GM23338 (cell line): Measurements from ENCODE around the gene KCNJ6. TPM values are rescaled to one million over a fixed set of nuclear protein-coding genes. Genes with fewer than 3 reads are reported as not detected.

Source experiments
- ATAC-seq: fragments of 200-7000 bp; cut with Tn5 transposase; 3 replicates; pipeline ENCODE4 v1.9.1; 2020
- DNase-seq: peaks from one replicate; pipeline ENCODE4 v3.0.0-alpha.2; 2015; ENCODE audit warnings: low spot score
- H2AFZ ChIP-seq: fragments of 200-600 bp; sonication (generic); 2 replicates; pipeline ENCODE4 v1.8.0; 2016; ENCODE audit warnings: antibody characterized with exemption, mild to moderate bottlenecking, moderate library complexity
- H3F3A ChIP-seq: fragments of 200-600 bp; sonication (generic); replicated peaks from 2 replicates; pipeline ENCODE4 v1.8.0; 2017; ENCODE audit warnings: antibody characterized with exemption, mixed run types, low read depth
- H3K27ac ChIP-seq: fragments of 200-600 bp; sonication (generic); 2 replicates; pipeline ENCODE4 v1.6.1; 2016; ENCODE audit warnings: low read depth
- H3K27me3 ChIP-seq: fragments of 200-600 bp; sonication (generic); 2 replicates; pipeline ENCODE4 v1.8.0; 2016; ENCODE audit warnings: mild to moderate bottlenecking, mixed run types, moderate library complexity; ENCODE audit not compliant: insufficient read depth
- H3K36me3 ChIP-seq: fragments of 200-600 bp; sonication (generic); 2 replicates; pipeline ENCODE4 v1.8.0; 2016; ENCODE audit warnings: mild to moderate bottlenecking; ENCODE audit not compliant: insufficient read depth
- H3K4me1 ChIP-seq: fragments of 200-600 bp; sonication (generic); 2 replicates; pipeline ENCODE4 v1.8.0; 2016; ENCODE audit warnings: mild to moderate bottlenecking, moderate library complexity; ENCODE audit not compliant: insufficient read depth
- H3K4me2 ChIP-seq: fragments of 200-600 bp; sonication (generic); 2 replicates; pipeline ENCODE4 v1.7.1; 2017; ENCODE audit warnings: mixed run types
- H3K4me3 ChIP-seq: fragments of 200-600 bp; sonication (generic); 2 replicates; pipeline ENCODE4 v1.6.1; 2016; ENCODE audit warnings: mixed run types
- H3K79me2 ChIP-seq: fragments of 200-600 bp; sonication (generic); replicated peaks from 2 replicates; pipeline ENCODE4 v1.8.0; 2017; ENCODE audit warnings: mild to moderate bottlenecking; ENCODE audit not compliant: insufficient read depth
- H3K9me2 ChIP-seq: fragments of 200-600 bp; sonication (generic); 2 replicates; pipeline ENCODE4 v1.8.0; 2017; ENCODE audit not compliant: insufficient read depth
- H4K20me1 ChIP-seq: fragments of 200-600 bp; sonication (generic); replicated peaks from 2 replicates; pipeline ENCODE4 v1.8.0; 2017; ENCODE audit warnings: mild to moderate bottlenecking; ENCODE audit not compliant: insufficient read depth
- H3K27ac Mint-ChIP-seq: 2 replicates; pipeline ENCODE4 v1.8.0; 2020; ENCODE audit warnings: inconsistent platforms, mild to moderate bottlenecking, moderate library complexity, mixed read lengths
- H3K27me3 Mint-ChIP-seq: 3 replicates; pipeline ENCODE4 v1.8.0; 2022; ENCODE audit warnings: low read depth, mild to moderate bottlenecking, moderate library complexity, mixed read lengths, inconsistent platforms; ENCODE audit not compliant: insufficient read depth, poor library complexity
- H3K36me3 Mint-ChIP-seq: 3 replicates; pipeline ENCODE4 v1.8.0; 2021; ENCODE audit warnings: low read depth, mild to moderate bottlenecking, inconsistent platforms, moderate library complexity, mixed read lengths
- H3K4me1 Mint-ChIP-seq: 3 replicates; pipeline ENCODE4 v1.8.0; 2020; ENCODE audit warnings: mild to moderate bottlenecking, inconsistent platforms, mixed read lengths
- H3K4me3 Mint-ChIP-seq: 3 replicates; pipeline ENCODE4 v1.8.0; 2021; ENCODE audit warnings: moderate library complexity, mild to moderate bottlenecking, inconsistent platforms, mixed read lengths
- H3K9me3 Mint-ChIP-seq: 3 replicates; pipeline ENCODE4 v1.8.0; 2020; ENCODE audit warnings: moderate library complexity, mild to moderate bottlenecking, inconsistent platforms, mixed read lengths
- CREB1 ChIP-seq: fragments of 250-450 bp; sonication (Bioruptor Pico); IDR thresholded peaks from 2 replicates; pipeline ENCODE4 v1.5.0; 2020; ENCODE audit warnings: low read depth, mild to moderate bottlenecking, moderate library complexity
- ETS1 ChIP-seq: IDR thresholded peaks from 2 replicates; pipeline ENCODE4 v1.6.1; 2016; ENCODE audit warnings: antibody characterized with exemption
- EZH2 ChIP-seq: fragments of 200-600 bp; sonication (generic); IDR thresholded peaks from one replicate; pipeline ENCODE4 v1.8.0; 2017; ENCODE audit warnings: antibody characterized with exemption, mild to moderate bottlenecking, low read depth; ENCODE audit not compliant: unreplicated experiment
- EZH2phosphoT487 ChIP-seq: fragments of 200-600 bp; sonication (generic); IDR thresholded peaks from one replicate; pipeline ENCODE4 v1.8.1; 2018; ENCODE audit warnings: antibody characterized with exemption; ENCODE audit not compliant: unreplicated experiment
- NANOG ChIP-seq: IDR thresholded peaks from 2 replicates; pipeline ENCODE4 v1.6.1; 2016; ENCODE audit warnings: antibody characterized with exemption, borderline replicate concordance
- REST ChIP-seq: IDR thresholded peaks from one replicate; pipeline ENCODE4 v1.6.1; 2018; ENCODE audit warnings: antibody characterized with exemption; ENCODE audit not compliant: unreplicated experiment
- STAT1 ChIP-seq: IDR thresholded peaks from one replicate; pipeline ENCODE4 v1.6.1; 2016; ENCODE audit warnings: antibody characterized with exemption; ENCODE audit not compliant: unreplicated experiment
- ZNF114 ChIP-seq: fragments of 250-450 bp; sonication (Bioruptor Pico); IDR thresholded peaks from 2 replicates; pipeline ENCODE4 v1.5.0; 2020; ENCODE audit warnings: mild to moderate bottlenecking, moderate library complexity
- ZNF331 ChIP-seq: fragments of 250-450 bp; sonication (Bioruptor Pico); IDR thresholded peaks from 2 replicates; pipeline ENCODE4 v1.5.0; 2020; ENCODE audit warnings: low read depth, mild to moderate bottlenecking, moderate library complexity
- ZNF462 ChIP-seq: fragments of 250-450 bp; sonication (Bioruptor Pico); IDR thresholded peaks from 2 replicates; pipeline ENCODE4 v1.5.0; 2020; ENCODE audit warnings: mild to moderate bottlenecking, moderate library complexity
- polyA plus RNA-seq: library from polyadenylated mRNA; unstranded; fragments of >200 nt; fragmentation: Nextera tagmentation; extraction: Ambion mirVana; gene quantifications from 2 replicates; pipeline ENCODE4 v1.2.1, GENCODE V29; 2016
- total RNA-seq: library from RNA; depleted of rRNA; stranded (reverse); fragments of >200 nt; shearing (Covaris generic); gene quantifications from 2 replicates; pipeline ENCODE4 v1.2.3, GENCODE V29; 2014

Gene KCNJ6
- total and polyA plus RNA-seq, 2 experiments from 2014 or later = 0.48 to 0.52 TPM

GRCh38 chr21:37566790-37567615 lies 349.3 kb downstream of the KCNJ6 start:
- Histone ChIP-seq H3K9me2 (peaks cover 11% of the 10 kb centered on the region), H3F3A (0 out of 2 replicates have a peak, but pooled peaks cover 9% of the 10 kb centered on the region), H2AFZ (no peak overlapping the region), H3K27ac (no peak overlapping the region), H4K20me1 (no peaks in the 10 kb centered on the region), H3K4me2 (no peak overlapping the region), H3K27me3 (peaks cover 12% of the 10 kb centered on the region), H3K4me3 (no peak overlapping the region), H3K36me3 (no peaks in the 10 kb centered on the region), H3K4me1 (peaks cover 20% of the 10 kb centered on the region), H3K79me2 (no peaks in the 10 kb centered on the region; the same call in 1 of the 2 replicates)
- ATAC-seq = no peak
- DNase-seq = no peak
- H3K9me3 Mint-ChIP-seq = peaks cover 11% of the 10 kb centered on the region; the same call in 2 of the 3 replicates
- TF ChIP-seq ETS1 = no peak
- no peak for TF ChIP-seq STAT1
- TF ChIP-seq CREB1 = no peak
- no peak for TF ChIP-seq NANOG
- TF ChIP-seq ZNF331 = no peak
- TF ChIP-seq EZH2phosphoT487 = no peak
- no peak for TF ChIP-seq EZH2
- TF ChIP-seq REST = no peak
- TF ChIP-seq ZNF462 (CRISPR knock-in tag) = no peak
- no peak for TF ChIP-seq ZNF114 (CRISPR knock-in tag)
- H3K27me3 Mint-ChIP-seq = peaks cover 18% of the 10 kb centered on the region
- no peak overlapping the region for H3K27ac Mint-ChIP-seq
- H3K36me3 Mint-ChIP-seq = peaks cover 3% of the 10 kb centered on the region; the same call in 2 of the 3 replicates
- peaks cover 17% of the 10 kb centered on the region for H3K4me1 Mint-ChIP-seq
- no peak overlapping the region for H3K4me3 Mint-ChIP-seq
